ENCODE results near the gene CHCHD6.

DNA sequence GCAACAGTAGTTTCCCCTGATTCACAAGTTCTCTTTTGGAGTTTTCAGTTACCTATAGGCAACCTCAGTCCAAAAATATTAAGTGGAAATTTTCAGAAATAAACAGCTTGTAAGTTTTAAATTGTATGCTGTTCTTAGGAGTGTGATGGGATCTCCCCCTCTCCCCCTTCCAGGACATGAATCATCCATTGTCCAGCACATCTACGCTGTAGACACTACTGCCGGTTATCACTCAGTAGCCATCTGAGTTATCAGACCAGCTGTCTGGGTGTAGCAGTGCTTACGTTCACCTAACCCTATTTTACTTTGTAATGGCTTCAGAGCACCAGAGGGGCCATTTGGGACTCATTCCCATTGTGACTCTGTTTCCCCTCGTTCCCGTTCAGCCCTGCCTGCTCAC lies 182.2 kb downstream of the CHCHD6 start:
- TF ChIP-seq, protein P1, sequence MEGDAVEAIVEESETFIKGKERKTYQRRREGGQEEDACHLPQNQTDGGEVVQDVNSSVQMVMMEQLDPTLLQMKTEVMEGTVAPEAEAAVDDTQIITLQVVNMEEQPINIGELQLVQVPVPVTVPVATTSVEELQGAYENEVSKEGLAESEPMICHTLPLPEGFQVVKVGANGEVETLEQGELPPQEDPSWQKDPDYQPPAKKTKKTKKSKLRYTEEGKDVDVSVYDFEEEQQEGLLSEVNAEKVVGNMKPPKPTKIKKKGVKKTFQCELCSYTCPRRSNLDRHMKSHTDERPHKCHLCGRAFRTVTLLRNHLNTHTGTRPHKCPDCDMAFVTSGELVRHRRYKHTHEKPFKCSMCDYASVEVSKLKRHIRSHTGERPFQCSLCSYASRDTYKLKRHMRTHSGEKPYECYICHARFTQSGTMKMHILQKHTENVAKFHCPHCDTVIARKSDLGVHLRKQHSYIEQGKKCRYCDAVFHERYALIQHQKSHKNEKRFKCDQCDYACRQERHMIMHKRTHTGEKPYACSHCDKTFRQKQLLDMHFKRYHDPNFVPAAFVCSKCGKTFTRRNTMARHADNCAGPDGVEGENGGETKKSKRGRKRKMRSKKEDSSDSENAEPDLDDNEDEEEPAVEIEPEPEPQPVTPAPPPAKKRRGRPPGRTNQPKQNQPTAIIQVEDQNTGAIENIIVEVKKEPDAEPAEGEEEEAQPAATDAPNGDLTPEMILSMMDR (IDR thresholded peaks at IDR 0.05): no peak
- no peak for TF ChIP-seq POLR2A (IDR thresholded peaks at IDR 0.05)
